Thyroid gland (tissue), 4 donors: ENCODE data around the gene C10orf71. TPM values are rescaled to one million over a fixed set of nuclear protein-coding genes. Genes with fewer than 3 reads are reported as not detected.

Experiments used
- DNase-seq, 2 donors: peaks; one replicate each; pipeline ENCODE4 v3.0.0-alpha.2; 2019
- H3K27ac ChIP-seq, 3 donors: fragments of 200-600 bp; sonication (generic); 1 replicate in 2 of 3; 2 replicates in 1 of 3; pipeline ENCODE4 v1.5.1; 2016 to 2019; ENCODE audit warnings: mild to moderate bottlenecking in 1 of 3, moderate library complexity in 1 of 3
- H3K27me3 ChIP-seq: fragments of 200-600 bp; sonication (generic); one replicate; pipeline ENCODE4 v1.5.1; 2019
- H3K36me3 ChIP-seq, 2 donors: fragments of 200-600 bp; sonication (generic); one replicate each; pipeline ENCODE4 v1.5.1; 2016 to 2019
- H3K4me1 ChIP-seq, 2 donors: fragments of 200-600 bp; sonication (generic); one replicate each; pipeline ENCODE4 v1.5.1; 2017 to 2019
- H3K4me3 ChIP-seq, 3 donors: fragments of 200-600 bp; sonication (generic); replicated peaks in 1 of 3; 1 replicate in 2 of 3; 2 replicates in 1 of 3; pipeline ENCODE4 v1.5.1; 2016; ENCODE audit warnings: mild to moderate bottlenecking in 1 of 3
- H3K9me3 ChIP-seq: fragments of 200-600 bp; sonication (generic); one replicate; pipeline ENCODE4 v1.5.1; 2017
- POLR2A ChIP-seq, 2 donors: fragments of 450-650 bp; IDR thresholded peaks; one replicate each; pipeline ENCODE4 v1.6.1; 2017; ENCODE audit warnings: antibody characterized with exemption in 2 of 2, mild to moderate bottlenecking in 2 of 2, moderate library complexity in 1 of 2
- WGBS, 2 donors: methylation state at CpG; one replicate each; pipeline ENCODE4 v1.1.5; 2017; 5-methylcytosine and 5-hydroxymethylcytosine counted together
- intact Hi-C: fragments of 100-400 bp; cut with DNase I; formaldehyde crosslinking; loops from one replicate; pipeline ENCODE4 v1.15.1; 2023
- total RNA-seq, 4 donors: library from RNA; depleted of rRNA; stranded (reverse); fragments of >200 nt; gene quantifications; one replicate each; pipeline ENCODE4 v1.2.3, GENCODE V29; 2016
- TF ChIP-seq, protein P1 (sequence below), 6 experiments: fragments of 200-600 bp in 3 of 6; fragments of 450-650 bp in 3 of 6; sonication (generic) in 3 of 6; IDR thresholded peaks; one replicate each; pipeline ENCODE4 v1.5.1; 2016 to 2019; ENCODE audit warnings: antibody characterized with exemption in 6 of 6, mild to moderate bottlenecking in 2 of 6, inconsistent platforms in 1 of 6, moderate library complexity in 1 of 6

Gene C10orf71
- total RNA-seq, 4 donors from 2014 or later, result not detected

DNA sequence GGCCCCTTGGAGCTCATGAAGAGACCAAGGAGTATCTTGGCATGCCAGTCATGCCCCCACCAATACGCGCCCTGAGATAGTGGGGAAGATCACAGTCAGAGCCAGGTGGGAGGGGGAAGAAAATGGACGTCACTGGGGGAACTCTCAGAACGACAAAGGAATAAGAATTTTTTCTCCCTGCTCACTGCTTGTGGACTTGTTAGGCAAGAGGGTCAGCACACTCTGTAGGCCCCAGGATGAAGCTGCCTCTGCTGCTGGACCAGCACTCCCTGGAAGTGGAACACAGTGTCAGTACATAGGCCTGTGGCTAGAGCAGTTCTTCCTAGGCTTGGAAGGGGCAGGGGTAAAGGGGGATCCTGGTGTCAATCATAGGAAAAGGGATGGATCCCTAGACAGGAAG, 50.4 kb downstream of the C10orf71 start:
- no peak overlapping the region for H3K4me3 ChIP-seq
- no peaks in the 10 kb centered on the region for H3K4me1 ChIP-seq
- H3K27me3 ChIP-seq, result no peaks in the 10 kb centered on the region
- TF ChIP-seq, protein P1, sequence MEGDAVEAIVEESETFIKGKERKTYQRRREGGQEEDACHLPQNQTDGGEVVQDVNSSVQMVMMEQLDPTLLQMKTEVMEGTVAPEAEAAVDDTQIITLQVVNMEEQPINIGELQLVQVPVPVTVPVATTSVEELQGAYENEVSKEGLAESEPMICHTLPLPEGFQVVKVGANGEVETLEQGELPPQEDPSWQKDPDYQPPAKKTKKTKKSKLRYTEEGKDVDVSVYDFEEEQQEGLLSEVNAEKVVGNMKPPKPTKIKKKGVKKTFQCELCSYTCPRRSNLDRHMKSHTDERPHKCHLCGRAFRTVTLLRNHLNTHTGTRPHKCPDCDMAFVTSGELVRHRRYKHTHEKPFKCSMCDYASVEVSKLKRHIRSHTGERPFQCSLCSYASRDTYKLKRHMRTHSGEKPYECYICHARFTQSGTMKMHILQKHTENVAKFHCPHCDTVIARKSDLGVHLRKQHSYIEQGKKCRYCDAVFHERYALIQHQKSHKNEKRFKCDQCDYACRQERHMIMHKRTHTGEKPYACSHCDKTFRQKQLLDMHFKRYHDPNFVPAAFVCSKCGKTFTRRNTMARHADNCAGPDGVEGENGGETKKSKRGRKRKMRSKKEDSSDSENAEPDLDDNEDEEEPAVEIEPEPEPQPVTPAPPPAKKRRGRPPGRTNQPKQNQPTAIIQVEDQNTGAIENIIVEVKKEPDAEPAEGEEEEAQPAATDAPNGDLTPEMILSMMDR (IDR thresholded peaks at IDR 0.05), result no peak
- TF ChIP-seq POLR2A (IDR thresholded peaks at IDR 0.05), result no peak
- intact Hi-C loops, result no loop called here
- no peaks in the 10 kb centered on the region for H3K9me3 ChIP-seq
- no peak overlapping the region for H3K27ac ChIP-seq
- 91% methylated on average over 4 of the region's 4 CpGs for WGBS, 2 donors
- DNase-seq, result no peak
- no peaks in the 10 kb centered on the region for H3K36me3 ChIP-seq

GRCh38 chr10:49350138-49350537, 51.2 kb downstream of the C10orf71 start:
- Histone ChIP-seq H3K4me1 (no peaks in the 10 kb centered on the region), H3K9me3 (no peaks in the 10 kb centered on the region), H3K27me3 (no peaks in the 10 kb centered on the region), H3K36me3 (no peaks in the 10 kb centered on the region), H3K27ac (no peak overlapping the region), H3K4me3 (no peak overlapping the region)
- TF ChIP-seq POLR2A (IDR thresholded peaks at IDR 0.05), result no peak
- TF ChIP-seq, protein P1 (IDR thresholded peaks at IDR 0.05), result no peak
- no peak for DNase-seq
- intact Hi-C loops, result no loop called here

- intact Hi-C loops, result no loop called here
- Histone ChIP-seq H3K4me3 (no peak overlapping the region), H3K36me3 (no peaks in the 10 kb centered on the region), H3K9me3 (no peaks in the 10 kb centered on the region), H3K4me1 (no peaks in the 10 kb centered on the region), H3K27me3 (no peaks in the 10 kb centered on the region), H3K27ac (no peak overlapping the region)
- TF ChIP-seq, protein P1 (IDR thresholded peaks at IDR 0.05), result no peak
- no peak for TF ChIP-seq POLR2A (IDR thresholded peaks at IDR 0.05)
- DNase-seq, result no peak
- WGBS, 2 donors, result 71 to 80% methylated on average over 4 of the region's 4 CpGs
Measured at GRCh38 chr10:49350846-49351532, 52.0 kb downstream of the C10orf71 start.

- Histone ChIP-seq H3K4me3 (no peak overlapping the region), H3K9me3 (no peaks in the 10 kb centered on the region), H3K27ac (no peak overlapping the region), H3K27me3 (no peaks in the 10 kb centered on the region), H3K36me3 (no peaks in the 10 kb centered on the region), H3K4me1 (no peaks in the 10 kb centered on the region)
- no peak for DNase-seq
- intact Hi-C loops, result no loop called here
- TF ChIP-seq, protein P1 (IDR thresholded peaks at IDR 0.05), result no peak
- no peak for TF ChIP-seq POLR2A (IDR thresholded peaks at IDR 0.05)
- WGBS, 2 donors, result 88 to 97% methylated on average over 4 of the region's 4 CpGs
Measured at GRCh38 chr10:49351669-49352068, 52.7 kb downstream of the C10orf71 start.

DNA sequence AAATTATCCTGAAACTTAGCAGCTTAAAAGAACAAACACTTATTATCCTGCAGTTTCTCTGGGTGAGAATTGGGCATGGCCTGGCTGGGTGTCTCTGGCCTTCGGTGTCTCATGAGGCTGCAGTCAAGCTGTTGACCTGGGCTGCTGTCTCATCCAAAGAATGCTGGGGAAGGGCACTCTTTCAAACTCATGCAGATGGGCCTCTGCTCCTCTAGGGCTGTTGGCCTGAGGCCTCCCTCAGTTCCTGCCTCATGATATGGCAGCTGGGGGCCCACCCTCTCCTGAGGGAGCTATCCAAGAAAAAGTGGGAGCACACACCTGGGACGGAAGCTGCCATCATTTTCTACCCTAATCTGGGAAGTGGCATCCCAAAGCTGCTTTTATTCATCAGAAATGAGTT, 53.4 kb downstream of the C10orf71 start:
- DNase-seq, result no peak
- TF ChIP-seq POLR2A (IDR thresholded peaks at IDR 0.05), result no peak
- TF ChIP-seq, protein P1 (IDR thresholded peaks at IDR 0.05), result no peak
- no peak overlapping the region for H3K27ac ChIP-seq
- 90 to 92% methylated on average over 2 of the region's 2 CpGs for WGBS, 2 donors
- H3K4me1 ChIP-seq, result no peaks in the 10 kb centered on the region
- no peaks in the 10 kb centered on the region for H3K36me3 ChIP-seq
- H3K9me3 ChIP-seq, result no peaks in the 10 kb centered on the region
- H3K4me3 ChIP-seq, result no peak overlapping the region
- H3K27me3 ChIP-seq, result no peaks in the 10 kb centered on the region
- intact Hi-C loops, result no loop called here
